IMR-90 (cell line): ENCODE data around the gene DDN. TPM values are rescaled to one million over a fixed set of nuclear protein-coding genes. Genes with fewer than 3 reads are reported as not detected.

Experiments used
- ATAC-seq: fragments of 200-7000 bp; cut with Tn5 transposase; 2 replicates; pipeline ENCODE4 v1.9.1; 2020; ENCODE audit warnings: low read depth, mild to moderate bottlenecking, moderate library complexity
- BruUV-seq: library from RNA; stranded (reverse); fragments of 400-500 nt; replicated peaks from 2 replicates; lab custom pipeline; 2021; lab: Mats Ljungman, UMichigan
- CTCF ChIA-PET: fragments of 300-600 bp; formaldehyde crosslinking; extraction: SDS; loops from one replicate; lab custom pipeline; 2021; ENCODE audit warnings: antibody characterized with exemption; lab: Yijun Ruan, JAX
- POLR2A ChIA-PET: fragments of 300-600 bp; sonication (Branson Sonifier 250); formaldehyde crosslinking; loops from one replicate; lab custom pipeline; 2022; ENCODE audit warnings: antibody characterized with exemption; ENCODE audit not compliant: unreplicated experiment; lab: Charles Lee
- DNase-seq: peaks from one replicate; pipeline ENCODE4 v3.0.0; 2013
- H2AFZ ChIP-seq: replicated peaks from 2 replicates; pipeline ENCODE3; 2013; ENCODE audit warnings: low read length, mild to moderate bottlenecking; ENCODE audit not compliant: poor library complexity
- H2AK5ac ChIP-seq: 2 replicates; pipeline ENCODE4 v1.6.1; 2013; ENCODE audit warnings: low read depth, low read length, inconsistent platforms
- H2AK9ac ChIP-seq: replicated peaks from 2 replicates; pipeline ENCODE3; 2013; ENCODE audit warnings: mild to moderate bottlenecking, low read depth, low read length, moderate library complexity; ENCODE audit not compliant: poor library complexity
- H2BK120ac ChIP-seq: 2 replicates; pipeline ENCODE4 v1.6.1; 2013; ENCODE audit warnings: low read depth, low read length, inconsistent platforms
- H2BK15ac ChIP-seq: 3 replicates; pipeline ENCODE4 v1.6.1; 2013; ENCODE audit warnings: low read depth, low read length, inconsistent platforms
- H2BK20ac ChIP-seq: 2 replicates; pipeline ENCODE4 v1.6.1; 2013; ENCODE audit warnings: low read depth, mild to moderate bottlenecking, inconsistent platforms, low read length, moderate library complexity
- H2BK5ac ChIP-seq: 2 replicates; pipeline ENCODE4 v1.6.1; 2013; ENCODE audit warnings: mild to moderate bottlenecking, low read depth, low read length, inconsistent platforms; ENCODE audit not compliant: poor library complexity, severe bottlenecking
- H3K14ac ChIP-seq: replicated peaks from 2 replicates; pipeline ENCODE4 v1.6.1; 2013; ENCODE audit warnings: low read depth, low read length, inconsistent platforms
- H3K18ac ChIP-seq: 2 replicates; pipeline ENCODE4 v1.6.1; 2013; ENCODE audit warnings: low read depth, low read length, control low read depth
- H3K23ac ChIP-seq: 2 replicates; pipeline ENCODE4 v1.6.1; 2013; ENCODE audit warnings: low read depth, low read length, inconsistent platforms
- H3K27ac ChIP-seq: 2 replicates; pipeline ENCODE4 v1.5.1; 2013; ENCODE audit warnings: mild to moderate bottlenecking, control low read depth, low read length; ENCODE audit not compliant: insufficient read depth
- H3K27me3 ChIP-seq: 2 replicates; pipeline ENCODE4 v1.6.1; 2013; ENCODE audit warnings: low read length; ENCODE audit not compliant: control insufficient read depth, insufficient read depth
- H3K36me3 ChIP-seq: 2 replicates; pipeline ENCODE4 v1.6.1; 2013; ENCODE audit warnings: low read length, mixed read lengths; ENCODE audit not compliant: control insufficient read depth, insufficient read depth
- H3K4ac ChIP-seq: 2 replicates; pipeline ENCODE4 v1.6.1; 2013; ENCODE audit warnings: low read depth, low read length, inconsistent platforms
- H3K4me1 ChIP-seq: 2 replicates; pipeline ENCODE4 v1.6.1; 2013; ENCODE audit warnings: low read length, mixed read lengths; ENCODE audit not compliant: control insufficient read depth, insufficient read depth
- H3K4me2 ChIP-seq: 2 replicates; pipeline ENCODE4 v1.6.1; 2013; ENCODE audit warnings: low read depth, mild to moderate bottlenecking, control low read depth, low read length, moderate library complexity
- H3K4me3 ChIP-seq: 2 replicates; pipeline ENCODE4 v1.5.1; 2013; ENCODE audit warnings: low read depth, mild to moderate bottlenecking, control low read depth, low read length, moderate library complexity; ENCODE audit not compliant: insufficient read depth
- H3K56ac ChIP-seq: 2 replicates; pipeline ENCODE4 v1.6.1; 2013; ENCODE audit warnings: low read length, inconsistent platforms; ENCODE audit not compliant: insufficient read depth; ENCODE audit errors: extremely low read depth
- H3K79me1 ChIP-seq, 2 experiments: 2 replicates each; pipeline ENCODE4 v1.6.1; 2013; ENCODE audit warnings: low read length in 2 of 2, inconsistent platforms in 1 of 2, low read depth in 1 of 2
- H3K9ac ChIP-seq: 2 replicates; pipeline ENCODE4 v1.6.1; 2013; ENCODE audit warnings: low read depth, low read length, control low read depth
- H3K9me1 ChIP-seq: 2 replicates; pipeline ENCODE4 v1.6.1; 2013; ENCODE audit warnings: low read length, inconsistent platforms; ENCODE audit not compliant: insufficient read depth
- H3K9me3 ChIP-seq: 2 replicates; pipeline ENCODE4 v1.6.1; 2013; ENCODE audit warnings: low read length; ENCODE audit not compliant: control insufficient read depth, insufficient read depth
- H4K20me1 ChIP-seq: 2 replicates; pipeline ENCODE4 v1.6.1; 2013; ENCODE audit warnings: low read length, inconsistent platforms; ENCODE audit not compliant: insufficient read depth
- H4K5ac ChIP-seq: 2 replicates; pipeline ENCODE4 v1.6.1; 2013; ENCODE audit warnings: mild to moderate bottlenecking, low read depth, low read length, control low read depth
- H4K8ac ChIP-seq, 2 experiments: 2 replicates each; pipeline ENCODE4 v1.6.1; 2013; ENCODE audit warnings: low read depth in 2 of 2, low read length in 2 of 2, control low read depth in 1 of 2, inconsistent platforms in 1 of 2
- H4K91ac ChIP-seq: 2 replicates; pipeline ENCODE4 v1.6.1; 2013; ENCODE audit warnings: low read depth, low read length, inconsistent platforms; ENCODE audit not compliant: insufficient read depth
- BHLHE40 ChIP-seq: fragments of 150-350 bp; IDR thresholded peaks from 2 replicates; pipeline ENCODE4 v1.6.1; 2016; ENCODE audit warnings: mild to moderate bottlenecking, low read depth, low read length
- CEBPB ChIP-seq: IDR thresholded peaks from 2 replicates; pipeline ENCODE4 v1.6.1; 2012; ENCODE audit warnings: low read depth, low read length, improper control_type of control experiment
- CHD1 ChIP-seq: IDR thresholded peaks from 2 replicates; pipeline ENCODE4 v1.6.1; 2012; ENCODE audit warnings: low read depth, low read length, improper control_type of control experiment
- FOS ChIP-seq: fragments of 150-350 bp; IDR thresholded peaks from 2 replicates; pipeline ENCODE4 v1.6.1; 2016; ENCODE audit warnings: low read depth, low read length
- MAFK ChIP-seq: IDR thresholded peaks from 2 replicates; pipeline ENCODE4 v1.6.1; 2012; ENCODE audit warnings: low read depth, low read length, improper control_type of control experiment
- MAZ ChIP-seq: IDR thresholded peaks from 2 replicates; pipeline ENCODE4 v1.6.1; 2012; ENCODE audit warnings: low read depth, mild to moderate bottlenecking, low read length, improper control_type of control experiment, moderate library complexity, borderline replicate concordance
- MXI1 ChIP-seq: IDR thresholded peaks from 2 replicates; pipeline ENCODE4 v1.6.1; 2012; ENCODE audit warnings: low read depth, mild to moderate bottlenecking, low read length, moderate library complexity, borderline replicate concordance
- NFE2L2 ChIP-seq: fragments of 150-350 bp; IDR thresholded peaks from 2 replicates; pipeline ENCODE4 v1.6.1; 2016; ENCODE audit warnings: low read depth, mild to moderate bottlenecking, low read length
- POLR2A ChIP-seq: IDR thresholded peaks from 2 replicates; pipeline ENCODE4 v1.6.1; 2012; ENCODE audit warnings: mild to moderate bottlenecking, low read depth, low read length
- RAD21 ChIP-seq: IDR thresholded peaks from 2 replicates; pipeline ENCODE4 v1.6.1; 2012; ENCODE audit warnings: low read length, improper control_type of control experiment
- RCOR1 ChIP-seq: IDR thresholded peaks from 2 replicates; pipeline ENCODE4 v1.6.1; 2012; ENCODE audit warnings: mild to moderate bottlenecking, low read length, improper control_type of control experiment; ENCODE audit not compliant: insufficient replicate concordance
- RFX5 ChIP-seq: IDR thresholded peaks from 2 replicates; pipeline ENCODE4 v1.8.0; 2012; ENCODE audit warnings: low read depth, mild to moderate bottlenecking, low read length, moderate library complexity
- SMC3 ChIP-seq: fragments of 150-350 bp; IDR thresholded peaks from 2 replicates; pipeline ENCODE4 v1.6.1; 2016; ENCODE audit warnings: low read depth, mild to moderate bottlenecking, antibody characterized with exemption, low read length, moderate library complexity
- WGBS, 2 experiments: methylation state at CpG; one replicate each; pipeline versions ENCODE4 v1.1.5 to v1.1.7; 2013; ENCODE audit warnings: missing lambda C conversion rate in 2 of 2; ENCODE audit not compliant: insufficient read length in 1 of 2; ENCODE audit errors: extremely low coverage in 2 of 2; 5-methylcytosine and 5-hydroxymethylcytosine counted together
- dilution Hi-C: fragments of 300-500 bp; cut with HindIII; formaldehyde crosslinking; loops from one replicate; pipeline ENCODE4 v1.14.3; 2018; ENCODE audit warnings: low sequenced_read_pairs; ENCODE audit not compliant: unreplicated experiment
- in situ Hi-C: fragments of 300-500 bp; cut with MboI; formaldehyde crosslinking; loops from 3 replicates; pipeline ENCODE4 v1.14.3; 2019; ENCODE audit warnings: low sequenced_read_pairs, inconsistent platforms, mixed read lengths
- intact Hi-C: fragments of 100-400 bp; cut with micrococcal nuclease; formaldehyde crosslinking; loops from 2 replicates; pipeline ENCODE4 v1.10.0; 2022
- polyA plus RNA-seq, 3 experiments: library from polyadenylated mRNA; depleted of rRNA; stranded (reverse); fragments of >200 nt; gene quantifications; 2 replicates each; pipeline ENCODE4 v1.2.3, GENCODE V29; 2012; ENCODE audit warnings: low replicate concordance in 1 of 3
- total RNA-seq: library from RNA; depleted of rRNA; stranded (reverse); fragments of >200 nt; gene quantifications from 2 replicates; pipeline ENCODE4 v1.2.3, GENCODE V29; 2012
- TF ChIP-seq, protein P1 (sequence below): fragments of 150-350 bp; IDR thresholded peaks from 2 replicates; pipeline ENCODE4 v1.6.1; 2016; ENCODE audit warnings: low read depth, mild to moderate bottlenecking, low read length, moderate library complexity, borderline replicate concordance
- TF ChIP-seq, protein P2 (sequence below): fragments of 150-350 bp; IDR thresholded peaks from 2 replicates; pipeline ENCODE4 v1.6.1; 2017; ENCODE audit warnings: mild to moderate bottlenecking, antibody characterized with exemption, low read length, low read depth
- TF ChIP-seq, protein P3 (sequence below): conservative IDR thresholded peaks from 2 replicates; pipeline ENCODE4 v1.5.1; 2012; ENCODE audit warnings: mild to moderate bottlenecking, low read depth, low read length, improper control_type of control experiment

Gene DDN
- total and polyA plus RNA-seq, 2 of the 4 experiments (the other 2 are of a cell fraction) = 0.18 to 0.21 TPM

DNA sequence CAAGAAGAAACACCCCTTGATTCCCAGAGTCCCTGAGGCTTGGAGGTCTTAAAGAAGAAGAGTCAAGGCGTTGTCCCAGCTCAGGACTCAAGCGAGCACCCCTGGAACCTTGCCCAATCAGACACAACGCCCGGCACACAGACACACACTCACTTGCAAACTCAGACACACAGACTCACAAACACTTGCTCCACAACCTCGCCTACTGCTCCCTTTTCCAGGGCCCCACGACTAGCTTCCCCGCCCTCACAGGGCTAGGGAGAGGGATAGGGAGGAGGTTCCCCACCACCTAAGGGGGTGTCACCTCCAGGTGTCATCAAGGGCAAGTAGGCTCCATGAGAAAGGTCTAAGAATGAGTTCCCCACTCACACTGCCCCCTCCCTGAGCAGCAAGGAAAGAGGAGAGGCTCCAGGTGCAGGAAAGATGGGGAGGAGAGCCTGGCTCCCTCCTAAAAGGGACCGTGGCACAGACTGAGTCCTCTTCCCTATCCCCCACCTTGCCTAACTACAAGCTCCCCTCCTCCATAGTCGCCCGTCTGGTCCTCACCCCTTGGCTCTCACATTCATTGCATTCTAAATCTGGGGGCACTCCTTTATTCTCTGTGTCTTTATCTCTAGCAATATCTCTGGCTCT is 28.4 kb downstream of the DDN start:
- Histone ChIP-seq H3K9me1 (0 out of 2 replicates have a peak, but pooled peaks cover 4% of the 10 kb centered on the region), H2BK15ac (no peak overlapping the region), H3K9ac (no peak overlapping the region), H4K20me1 (no peaks in the 10 kb centered on the region; the same call in 1 of the 2 replicates), H2BK20ac (no peak overlapping the region), H3K27ac (no peak overlapping the region), H4K91ac (no peak overlapping the region), H3K18ac (no peak overlapping the region), H3K9me3 (no peaks in the 10 kb centered on the region), H3K36me3 (no peaks in the 10 kb centered on the region), H2AFZ (peak overlapping the region; percentile 89), H3K23ac (peak overlapping the region; percentile 23; the same call in 1 of the 2 replicates), H4K5ac (no peak overlapping the region), H4K8ac (no peak overlapping the region), H2BK5ac (no peak overlapping the region), H2BK120ac (no peak overlapping the region), H3K4me3 (no peak overlapping the region), H3K27me3 (peaks cover 74% of the 10 kb centered on the region), H2AK5ac (no peak overlapping the region), H3K4me1 (peaks cover 14% of the 10 kb centered on the region), H2AK9ac (peak overlapping the region; percentile 75), H3K14ac (no peak overlapping the region; the same call in 1 of the 2 replicates), H3K56ac (no peak overlapping the region), H3K4ac (no peak overlapping the region), H3K4me2 (peak overlapping the region; percentile 80), H3K79me1 (no peaks in the 10 kb centered on the region)
- ChIA-PET POLR2A (no interaction called here), CTCF (no interaction called here)
- no peak for ATAC-seq
- no peak for DNase-seq
- dilution Hi-C loops (no loop called here), intact Hi-C loops (no loop called here), in situ Hi-C loops (no loop called here)
- WGBS, 2 experiments = 40% methylated on average over 2 of the region's 10 CpGs; no CpG with 5 or more reads in 1 of the 2 experiments
- TF ChIP-seq MAZ (no peak), NFE2L2 (no peak), RFX5 (no peak), SMC3 (no peak), RAD21 (no peak), MXI1 (no peak), BHLHE40 (no peak), CEBPB (no peak), FOS (no peak), MAFK (no peak), CHD1 (no peak), RCOR1 (no peak), POLR2A (no peak)
- TF ChIP-seq, protein P1, sequence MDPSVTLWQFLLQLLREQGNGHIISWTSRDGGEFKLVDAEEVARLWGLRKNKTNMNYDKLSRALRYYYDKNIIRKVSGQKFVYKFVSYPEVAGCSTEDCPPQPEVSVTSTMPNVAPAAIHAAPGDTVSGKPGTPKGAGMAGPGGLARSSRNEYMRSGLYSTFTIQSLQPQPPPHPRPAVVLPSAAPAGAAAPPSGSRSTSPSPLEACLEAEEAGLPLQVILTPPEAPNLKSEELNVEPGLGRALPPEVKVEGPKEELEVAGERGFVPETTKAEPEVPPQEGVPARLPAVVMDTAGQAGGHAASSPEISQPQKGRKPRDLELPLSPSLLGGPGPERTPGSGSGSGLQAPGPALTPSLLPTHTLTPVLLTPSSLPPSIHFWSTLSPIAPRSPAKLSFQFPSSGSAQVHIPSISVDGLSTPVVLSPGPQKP = no peak
- TF ChIP-seq, protein P2, sequence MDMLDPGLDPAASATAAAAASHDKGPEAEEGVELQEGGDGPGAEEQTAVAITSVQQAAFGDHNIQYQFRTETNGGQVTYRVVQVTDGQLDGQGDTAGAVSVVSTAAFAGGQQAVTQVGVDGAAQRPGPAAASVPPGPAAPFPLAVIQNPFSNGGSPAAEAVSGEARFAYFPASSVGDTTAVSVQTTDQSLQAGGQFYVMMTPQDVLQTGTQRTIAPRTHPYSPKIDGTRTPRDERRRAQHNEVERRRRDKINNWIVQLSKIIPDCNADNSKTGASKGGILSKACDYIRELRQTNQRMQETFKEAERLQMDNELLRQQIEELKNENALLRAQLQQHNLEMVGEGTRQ = no peak
- TF ChIP-seq, protein P3, sequence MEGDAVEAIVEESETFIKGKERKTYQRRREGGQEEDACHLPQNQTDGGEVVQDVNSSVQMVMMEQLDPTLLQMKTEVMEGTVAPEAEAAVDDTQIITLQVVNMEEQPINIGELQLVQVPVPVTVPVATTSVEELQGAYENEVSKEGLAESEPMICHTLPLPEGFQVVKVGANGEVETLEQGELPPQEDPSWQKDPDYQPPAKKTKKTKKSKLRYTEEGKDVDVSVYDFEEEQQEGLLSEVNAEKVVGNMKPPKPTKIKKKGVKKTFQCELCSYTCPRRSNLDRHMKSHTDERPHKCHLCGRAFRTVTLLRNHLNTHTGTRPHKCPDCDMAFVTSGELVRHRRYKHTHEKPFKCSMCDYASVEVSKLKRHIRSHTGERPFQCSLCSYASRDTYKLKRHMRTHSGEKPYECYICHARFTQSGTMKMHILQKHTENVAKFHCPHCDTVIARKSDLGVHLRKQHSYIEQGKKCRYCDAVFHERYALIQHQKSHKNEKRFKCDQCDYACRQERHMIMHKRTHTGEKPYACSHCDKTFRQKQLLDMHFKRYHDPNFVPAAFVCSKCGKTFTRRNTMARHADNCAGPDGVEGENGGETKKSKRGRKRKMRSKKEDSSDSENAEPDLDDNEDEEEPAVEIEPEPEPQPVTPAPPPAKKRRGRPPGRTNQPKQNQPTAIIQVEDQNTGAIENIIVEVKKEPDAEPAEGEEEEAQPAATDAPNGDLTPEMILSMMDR = no peak
- no TSS peak for BruUV-seq
